NCI-H460 (cell line): Measurements from ENCODE around the gene AP4B1. TPM values are rescaled to one million over a fixed set of nuclear protein-coding genes. Genes with fewer than 3 reads are reported as not detected.
"Not testable (repeated sequence)": the region's sequence is repeated elsewhere in the genome, so short reads cannot be mapped to it uniquely, and the experiment has no call there.

ENCODE experiments used
- DNase-seq: peaks from one replicate; pipeline ENCODE4 v3.0.0-alpha.2; 2016; ENCODE audit warnings: low read depth; ENCODE audit errors: extremely low read depth
- total RNA-seq: library from RNA; depleted of rRNA; stranded (reverse); fragments of >200 nt; shearing (Covaris generic); gene quantifications from 2 replicates; pipeline ENCODE4 v1.2.3, GENCODE V29; 2014; rRNA removed

The AP4B1 gene
- total RNA-seq, 1 experiment from 2014 or later, result 9.4 TPM

DNA sequence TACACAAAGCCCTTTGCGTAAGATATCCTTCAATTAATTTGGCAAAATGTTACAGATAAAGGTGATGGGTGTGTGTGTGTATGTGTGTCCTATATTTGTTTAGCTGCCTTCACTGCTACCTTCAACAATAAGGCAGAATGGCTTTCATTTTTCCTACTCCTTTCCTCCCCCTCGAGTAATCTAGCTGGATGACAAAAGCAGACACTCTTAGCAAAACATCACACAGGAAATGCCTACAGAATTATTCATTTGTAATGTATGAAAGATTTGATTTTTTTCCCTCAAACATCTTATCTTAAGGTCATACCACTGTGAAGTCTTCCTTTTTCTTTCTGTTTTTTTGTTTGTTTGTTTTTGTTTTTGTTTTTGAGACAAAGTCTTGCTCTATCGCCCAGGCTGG is 43.7 kb downstream of the AP4B1 start:
- peak; percentile 11 for DNase-seq

DNA sequence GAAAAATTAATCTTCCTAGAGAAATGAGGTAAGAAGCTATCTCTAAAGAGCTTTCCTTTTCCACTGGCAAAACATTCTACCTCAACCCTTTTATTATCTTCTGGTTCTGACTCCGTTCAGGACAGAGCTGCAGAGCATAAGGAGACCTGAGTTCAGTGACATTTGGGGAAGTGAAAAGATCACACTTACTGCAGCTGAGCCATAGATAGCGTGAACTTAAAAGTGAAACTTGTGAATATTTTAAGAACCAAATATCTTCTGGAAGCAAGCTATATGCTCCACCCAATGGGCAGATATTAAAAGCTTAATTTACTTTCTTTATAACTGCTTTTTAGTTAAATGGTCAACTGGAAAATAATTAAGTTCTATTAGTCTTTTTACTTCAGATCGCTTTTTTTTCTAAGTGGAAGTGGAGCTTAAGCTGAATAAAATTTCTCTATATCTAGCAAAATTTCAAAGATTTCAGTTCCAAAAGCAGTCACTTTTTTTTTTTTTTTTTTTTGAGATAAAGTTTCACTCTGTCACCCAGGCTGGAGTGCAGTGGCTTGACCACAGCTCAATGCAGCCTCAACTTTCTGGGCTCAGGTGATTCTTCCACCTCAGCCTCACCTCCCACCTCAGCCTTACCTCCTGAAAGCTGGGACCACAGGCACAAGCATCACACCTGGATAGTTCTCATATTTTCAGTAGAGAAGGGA is 45.0 kb downstream of the AP4B1 start:
- DNase-seq, result no peak

GRCh38 chr1:113858982-113859381 is 45.6 kb downstream of the AP4B1 start:
- no peak for DNase-seq

GRCh38 chr1:113858418-113858817 is 46.2 kb downstream of the AP4B1 start:
- DNase-seq, result no peak

- no peak for DNase-seq
These were observed 46.8 kb downstream of the AP4B1 start for GRCh38 chr1:113857776-113858175.

- no peak for DNase-seq
These were observed 48.2 kb downstream of the AP4B1 start for GRCh38 chr1:113856401-113856790.

GRCh38 chr1:113855630-113856400 is 48.8 kb downstream of the AP4B1 start:
- DNase-seq, result no peak

GRCh38 chr1:113854234-113854633 is 50.4 kb downstream of the AP4B1 start:
- no peak for DNase-seq

DNA sequence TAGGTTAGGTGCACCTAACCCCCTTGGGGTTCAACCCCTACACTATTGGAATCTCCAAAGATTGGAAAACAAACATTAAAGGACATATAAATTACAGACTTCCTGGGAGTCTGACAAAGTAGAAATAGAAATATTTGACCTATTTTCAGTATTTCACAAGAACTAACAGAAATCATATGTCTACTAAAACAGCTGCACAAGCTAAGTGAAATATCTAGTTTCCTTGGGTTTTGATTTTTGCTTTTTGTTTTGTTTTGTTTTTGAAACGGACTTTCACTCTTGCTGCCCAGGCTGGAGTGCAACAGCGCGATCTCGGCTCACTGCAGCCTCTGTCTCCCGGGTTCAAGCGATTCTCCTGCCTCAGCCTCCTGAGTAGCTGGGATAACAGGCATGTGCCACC is 51.9 kb downstream of the AP4B1 start:
- not testable (repeated sequence) for DNase-seq

GRCh38 chr1:113850127-113850796 is 54.3 kb downstream of the AP4B1 start:
- no peak for DNase-seq

- DNase-seq, result no peak
These were observed 55.5 kb downstream of the AP4B1 start for GRCh38 chr1:113849072-113849471.

DNA sequence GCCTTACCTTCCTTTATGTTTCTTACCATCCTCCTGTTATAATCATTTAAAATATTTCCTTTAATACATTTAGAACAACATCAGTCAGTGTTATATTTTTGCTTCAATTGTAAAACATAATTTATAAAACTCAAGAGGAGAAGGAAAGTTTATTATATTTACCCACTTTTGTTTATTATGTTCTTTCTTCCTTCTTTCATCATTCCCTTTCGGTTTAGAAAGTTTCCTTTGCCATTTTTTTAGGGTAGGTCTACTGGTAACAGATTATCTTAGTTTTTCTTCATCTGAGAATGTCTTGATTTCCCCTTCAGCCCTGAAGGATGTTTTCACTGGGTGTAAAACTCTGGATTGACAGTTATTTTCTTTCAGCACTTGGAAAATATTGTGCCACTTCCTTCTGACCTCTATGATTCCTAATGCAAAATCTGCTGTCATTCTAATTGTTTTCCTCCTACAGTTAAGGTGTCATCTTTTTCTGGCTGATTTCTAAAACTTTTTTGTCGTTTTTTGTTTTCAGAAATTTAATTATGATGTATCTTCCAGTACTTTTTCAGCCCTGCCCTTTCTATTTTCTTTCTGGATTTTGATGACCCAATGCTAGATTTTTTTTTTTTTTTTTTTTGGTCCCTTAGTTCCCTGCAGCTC is 58.1 kb downstream of the AP4B1 start:
- DNase-seq, result no peak

Other genes with a start within 250 kb of the AP4B1 start
- gene PHTF1, start 145.3 kb downstream of the AP4B1 start, total RNA-seq, result 9.6 and 11.5 TPM in 2 replicates
- 6.0 and 7.1 TPM in 2 replicates for gene RSBN1, start 92.3 kb downstream of the AP4B1 start, total RNA-seq
- gene PTPN22, start 33.1 kb downstream of the AP4B1 start, total RNA-seq, result not detected in 2 replicates
- gene BCL2L15, start 17.2 kb downstream of the AP4B1 start, total RNA-seq, result 0.02 and 0.17 TPM in 2 replicates
- 5.4 and 6.2 TPM in 2 replicates for gene DCLRE1B, start 527 bp upstream of the AP4B1 start, total RNA-seq
- 15.6 and 16.9 TPM in 2 replicates for gene HIPK1, start 24.5 kb upstream of the AP4B1 start, total RNA-seq
- 0.40 and 0.45 TPM in 2 replicates for gene OLFML3, start 74.7 kb upstream of the AP4B1 start, total RNA-seq
- not detected in 2 replicates for gene SYT6, start 249.1 kb upstream of the AP4B1 start, total RNA-seq